ENCODE data around the gene MS4A18.
"Not testable (repeated sequence)": the region's sequence is repeated elsewhere in the genome, so short reads cannot be mapped to it uniquely, and the experiment has no call there.

The MS4A18 gene

DNA sequence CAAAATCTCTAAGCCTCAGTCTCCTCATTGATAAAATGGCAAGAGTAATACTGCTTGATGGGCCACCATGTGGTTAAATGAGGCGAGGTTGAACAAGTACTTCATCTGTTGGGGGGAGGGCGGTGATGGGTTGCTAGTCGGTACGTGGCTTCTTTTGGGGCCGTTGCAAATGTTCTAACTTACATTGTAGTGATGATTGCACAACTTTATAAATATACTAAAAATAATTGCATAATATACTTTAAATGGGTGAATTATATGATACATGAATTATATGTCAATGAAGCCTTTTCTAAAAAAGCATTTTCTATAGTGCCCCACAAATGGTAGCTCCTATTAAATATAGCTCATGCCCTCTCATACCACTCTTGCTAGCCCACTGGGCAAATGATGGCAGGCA, 18.6 kb upstream of the MS4A18 start:
- H3K4me3 ChIP-seq (ENCODE audit: low read length) = no peak overlapping the region
- H3K9me3 ChIP-seq (ENCODE audit: insufficient read depth, low read depth, low read length) = no peaks in the 10 kb centered on the region

DNA sequence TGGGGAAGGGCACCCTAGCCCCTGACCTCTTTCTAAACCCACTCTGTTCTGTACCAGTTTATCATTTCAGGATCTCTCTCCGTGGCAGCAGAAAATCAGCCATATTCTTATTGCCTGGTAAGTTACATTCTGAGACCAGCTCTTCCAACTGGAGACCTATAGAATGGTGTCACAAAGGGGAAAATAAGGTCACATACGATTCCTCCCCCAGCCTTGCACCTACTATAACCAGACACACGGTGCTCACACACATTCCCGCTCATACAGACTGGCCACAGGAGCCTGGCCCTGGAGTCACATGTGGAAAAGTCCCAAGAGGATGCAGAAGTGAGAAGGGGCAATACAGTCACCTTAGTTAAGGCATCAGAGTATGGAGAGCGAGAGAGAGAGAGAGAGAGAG, 17.6 kb upstream of the MS4A18 start:
- Histone ChIP-seq H3K27ac (ENCODE audit: low read depth, low read length) (no peak overlapping the region), H3K36me3 (ENCODE audit: insufficient read depth, low read length) (no peaks in the 10 kb centered on the region)
- 93% methylated on average over 5 of the region's 5 CpGs for WGBS

More for the DNA sequence above, 18.6 kb upstream of the MS4A18 start:
- Histone ChIP-seq H3K27ac (ENCODE audit: low read depth, low read length) (no peak overlapping the region), H3K27me3 (ENCODE audit: insufficient read depth, low read length) (no peaks in the 10 kb centered on the region; the same call in 1 of the 2 replicates), H3K4me1 (ENCODE audit: insufficient read depth, low read length) (peaks cover 2% of the 10 kb centered on the region; the same call in 1 of the 2 replicates), H3K9ac (ENCODE audit: low read depth, low read length) (no peak overlapping the region), H3K36me3 (ENCODE audit: insufficient read depth, low read length) (no peaks in the 10 kb centered on the region)
- WGBS = 96% methylated on average over 4 of the region's 5 CpGs

GRCh38 chr11:60710482-60710881, 14.0 kb upstream of the MS4A18 start:
- H3K4me3 ChIP-seq (ENCODE audit: low read length) = no peak overlapping the region
- no peak overlapping the region for H3K9ac ChIP-seq (ENCODE audit: low read depth, low read length)
- H3K27me3 ChIP-seq (ENCODE audit: insufficient read depth, low read length) = no peaks in the 10 kb centered on the region; the same call in 1 of the 2 replicates
- no peak overlapping the region for H3K27ac ChIP-seq (ENCODE audit: low read depth, low read length)
- H3K4me1 ChIP-seq (ENCODE audit: insufficient read depth, low read length) = no peaks in the 10 kb centered on the region
- WGBS = 69% methylated on average over 4 of the region's 4 CpGs
- H3K9me3 ChIP-seq (ENCODE audit: insufficient read depth, low read depth, low read length) = no peaks in the 10 kb centered on the region
- H3K36me3 ChIP-seq (ENCODE audit: insufficient read depth, low read length) = no peaks in the 10 kb centered on the region

More for the DNA sequence above, 17.6 kb upstream of the MS4A18 start:
- Histone ChIP-seq H3K4me1 (ENCODE audit: insufficient read depth, low read length) (no peaks in the 10 kb centered on the region), H3K9me3 (ENCODE audit: insufficient read depth, low read depth, low read length) (no peaks in the 10 kb centered on the region), H3K9ac (ENCODE audit: low read depth, low read length) (no peak overlapping the region), H3K27me3 (ENCODE audit: insufficient read depth, low read length) (no peaks in the 10 kb centered on the region; the same call in 1 of the 2 replicates), H3K4me3 (ENCODE audit: low read length) (no peak overlapping the region)

DNA sequence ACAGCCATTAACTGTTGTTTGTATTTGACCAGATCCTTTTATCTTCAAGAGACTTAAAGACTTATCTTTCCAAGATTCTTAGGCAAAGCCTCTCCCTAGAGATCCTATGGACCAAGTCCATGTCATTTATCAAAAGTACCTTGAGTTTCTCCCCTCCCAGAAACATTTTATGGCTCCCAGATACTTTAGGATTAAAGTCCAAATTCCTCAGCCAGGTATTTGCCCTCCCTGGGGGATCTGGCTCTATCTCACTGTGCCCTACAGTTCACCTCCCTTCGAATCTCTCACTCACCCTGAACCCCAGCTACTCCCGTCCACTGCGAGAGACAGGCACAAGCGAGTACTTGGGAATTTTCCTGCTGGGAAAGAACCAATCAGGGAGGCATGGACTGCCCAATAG, 13.2 kb upstream of the MS4A18 start:
- Histone ChIP-seq H3K4me1 (ENCODE audit: insufficient read depth, low read length) (no peaks in the 10 kb centered on the region), H3K27me3 (ENCODE audit: insufficient read depth, low read length) (no peaks in the 10 kb centered on the region; the same call in 1 of the 2 replicates), H3K36me3 (ENCODE audit: insufficient read depth, low read length) (no peaks in the 10 kb centered on the region), H3K27ac (ENCODE audit: low read depth, low read length) (no peak overlapping the region), H3K9ac (ENCODE audit: low read depth, low read length) (no peak overlapping the region), H3K9me3 (ENCODE audit: insufficient read depth, low read depth, low read length) (no peaks in the 10 kb centered on the region), H3K4me3 (ENCODE audit: low read length) (no peak overlapping the region)
- 96% methylated on average over 4 of the region's 4 CpGs for WGBS

GRCh38 chr11:60713423-60713822, 11.1 kb upstream of the MS4A18 start:
- H3K4me1 ChIP-seq (ENCODE audit: insufficient read depth, low read length); H3K4me3 ChIP-seq (ENCODE audit: low read length); H3K27me3 ChIP-seq (ENCODE audit: insufficient read depth, low read length); H3K27ac ChIP-seq (ENCODE audit: low read depth, low read length); H3K36me3 ChIP-seq (ENCODE audit: insufficient read depth, low read length); H3K9ac ChIP-seq (ENCODE audit: low read depth, low read length); H3K9me3 ChIP-seq (ENCODE audit: insufficient read depth, low read depth, low read length): not testable (repeated sequence)
- WGBS = 87% methylated on average over 5 of the region's 6 CpGs

DNA sequence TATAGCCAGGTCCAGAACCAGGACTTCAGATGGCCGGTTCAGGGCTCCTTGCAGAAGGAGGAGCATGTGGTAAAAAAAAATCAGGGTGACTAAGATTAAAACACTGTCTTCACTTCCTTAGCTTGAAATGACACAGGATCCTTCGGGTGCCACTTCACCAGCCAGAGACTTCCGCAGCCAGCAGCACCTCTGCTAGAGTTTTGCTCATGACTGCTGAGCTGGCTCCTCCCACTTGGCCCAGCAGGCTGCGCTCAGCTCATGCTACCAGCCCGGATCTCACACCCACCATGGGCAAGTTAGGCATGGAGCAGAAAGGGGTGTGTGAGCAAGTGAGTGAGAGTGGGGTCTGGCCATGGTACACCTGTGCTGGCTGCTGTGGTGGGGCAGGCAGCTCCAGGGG, 6.6 kb upstream of the MS4A18 start:
- Histone ChIP-seq H3K27me3 (ENCODE audit: insufficient read depth, low read length) (no peaks in the 10 kb centered on the region), H3K4me1 (ENCODE audit: insufficient read depth, low read length) (no peaks in the 10 kb centered on the region), H3K27ac (ENCODE audit: low read depth, low read length) (no peak overlapping the region), H3K9me3 (ENCODE audit: insufficient read depth, low read depth, low read length) (peaks cover 21% of the 10 kb centered on the region), H3K9ac (ENCODE audit: low read depth, low read length) (no peak overlapping the region), H3K36me3 (ENCODE audit: insufficient read depth, low read length) (no peaks in the 10 kb centered on the region), H3K4me3 (ENCODE audit: low read length) (no peak overlapping the region)
- WGBS = 93% methylated on average over 5 of the region's 5 CpGs

DNA sequence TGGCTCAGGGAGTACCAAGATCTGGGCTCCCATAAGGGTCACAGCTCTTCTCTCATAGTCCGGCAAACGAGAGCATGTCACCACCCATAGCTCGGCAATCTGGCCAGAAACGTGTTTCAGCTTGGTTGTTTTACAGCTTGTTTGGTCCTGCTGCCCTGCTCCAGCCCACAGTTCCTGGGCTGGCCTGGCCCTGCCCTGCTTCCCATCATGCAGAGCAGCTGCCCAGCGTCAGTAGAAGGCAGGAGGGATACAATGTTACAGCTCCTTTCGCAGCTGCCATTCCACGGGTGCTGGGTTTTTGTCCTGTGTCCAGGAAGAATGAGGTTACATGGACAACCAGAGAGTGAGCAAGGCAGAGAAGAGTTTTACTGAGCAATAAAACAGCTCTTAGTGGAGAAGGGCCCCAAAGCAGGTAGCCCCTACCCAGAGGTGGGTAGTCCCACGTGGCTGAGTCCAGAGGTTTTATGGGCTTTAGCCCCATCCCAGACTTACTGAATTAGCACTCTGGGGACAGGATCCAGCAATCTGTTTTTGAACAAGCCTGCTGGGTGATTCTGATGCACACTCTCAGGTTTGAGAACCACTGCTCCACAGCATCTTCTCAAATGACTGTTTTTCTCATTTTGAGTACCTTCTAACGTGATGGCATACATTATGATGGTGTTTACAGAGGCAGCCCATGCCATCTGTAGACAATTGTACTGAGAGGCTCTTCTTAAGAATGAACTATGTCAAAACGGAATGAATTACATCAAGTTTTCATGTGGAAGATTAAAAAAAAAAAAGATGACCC, 5.8 kb upstream of the MS4A18 start:
- no peak overlapping the region for H3K9ac ChIP-seq (ENCODE audit: low read depth, low read length)
- H3K27me3 ChIP-seq (ENCODE audit: insufficient read depth, low read length) = no peaks in the 10 kb centered on the region
- 92% methylated on average over 10 of the region's 10 CpGs for WGBS
- H3K9me3 ChIP-seq (ENCODE audit: insufficient read depth, low read depth, low read length) = peaks cover 21% of the 10 kb centered on the region
- no peaks in the 10 kb centered on the region for H3K36me3 ChIP-seq (ENCODE audit: insufficient read depth, low read length)
- no peak overlapping the region for H3K27ac ChIP-seq (ENCODE audit: low read depth, low read length)
- no peak overlapping the region for H3K4me3 ChIP-seq (ENCODE audit: low read length)
- no peaks in the 10 kb centered on the region for H3K4me1 ChIP-seq (ENCODE audit: insufficient read depth, low read length)

DNA sequence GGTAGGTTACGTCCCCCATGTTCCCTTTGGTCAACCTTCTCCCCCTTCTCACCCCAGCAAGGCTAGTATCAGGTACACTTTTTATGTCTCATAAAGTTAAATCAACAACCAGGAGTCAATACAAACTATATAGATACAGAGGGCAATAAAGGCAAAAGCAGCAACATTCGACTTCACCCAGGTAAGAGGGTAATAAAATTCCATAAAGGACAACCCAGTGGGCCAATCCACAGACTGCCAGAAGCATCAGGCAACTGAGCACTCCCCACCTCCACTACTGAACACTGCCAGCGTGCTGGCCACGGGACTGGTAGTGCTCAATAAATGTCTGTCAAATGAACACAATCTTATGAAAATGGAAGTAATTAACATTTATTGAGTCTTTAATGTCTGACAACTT, 5.1 kb upstream of the MS4A18 start:
- Histone ChIP-seq H3K4me1 (ENCODE audit: insufficient read depth, low read length) (no peaks in the 10 kb centered on the region), H3K9me3 (ENCODE audit: insufficient read depth, low read depth, low read length) (peaks cover 21% of the 10 kb centered on the region), H3K27me3 (ENCODE audit: insufficient read depth, low read length) (no peaks in the 10 kb centered on the region), H3K27ac (ENCODE audit: low read depth, low read length) (no peak overlapping the region), H3K9ac (ENCODE audit: low read depth, low read length) (no peak overlapping the region), H3K36me3 (ENCODE audit: insufficient read depth, low read length) (no peaks in the 10 kb centered on the region), H3K4me3 (ENCODE audit: low read length) (no peak overlapping the region)
- 89% methylated on average over 4 of the region's 4 CpGs for WGBS

- Histone ChIP-seq H3K27ac (ENCODE audit: low read depth, low read length) (no peak overlapping the region), H3K9me3 (ENCODE audit: insufficient read depth, low read depth, low read length) (peaks cover 21% of the 10 kb centered on the region), H3K36me3 (ENCODE audit: insufficient read depth, low read length) (no peaks in the 10 kb centered on the region), H3K4me3 (ENCODE audit: low read length) (no peak overlapping the region), H3K27me3 (ENCODE audit: insufficient read depth, low read length) (no peaks in the 10 kb centered on the region), H3K9ac (ENCODE audit: low read depth, low read length) (no peak overlapping the region), H3K4me1 (ENCODE audit: insufficient read depth, low read length) (no peaks in the 10 kb centered on the region)
- 80% methylated on average over 6 of the region's 6 CpGs for WGBS
Observed at GRCh38 chr11:60720460-60720859, 4.1 kb upstream of the MS4A18 start.

GRCh38 chr11:60725592-60725991, 1.1 kb downstream of the MS4A18 start:
- no peaks in the 10 kb centered on the region for H3K36me3 ChIP-seq (ENCODE audit: insufficient read depth, low read length)
- no peak overlapping the region for H3K9ac ChIP-seq (ENCODE audit: low read depth, low read length)
- H3K4me3 ChIP-seq (ENCODE audit: low read length) = no peak overlapping the region
- no peaks in the 10 kb centered on the region for H3K27me3 ChIP-seq (ENCODE audit: insufficient read depth, low read length)
- no peaks in the 10 kb centered on the region for H3K9me3 ChIP-seq (ENCODE audit: insufficient read depth, low read depth, low read length)
- H3K4me1 ChIP-seq (ENCODE audit: insufficient read depth, low read length) = no peaks in the 10 kb centered on the region
- 86% methylated on average over 1 of the region's 1 CpG for WGBS
- no peak overlapping the region for H3K27ac ChIP-seq (ENCODE audit: low read depth, low read length)

- Histone ChIP-seq H3K9ac (ENCODE audit: low read depth, low read length) (no peak overlapping the region), H3K4me1 (ENCODE audit: insufficient read depth, low read length) (no peaks in the 10 kb centered on the region), H3K36me3 (ENCODE audit: insufficient read depth, low read length) (no peaks in the 10 kb centered on the region), H3K27ac (ENCODE audit: low read depth, low read length) (no peak overlapping the region), H3K9me3 (ENCODE audit: insufficient read depth, low read depth, low read length) (no peaks in the 10 kb centered on the region), H3K27me3 (ENCODE audit: insufficient read depth, low read length) (no peaks in the 10 kb centered on the region), H3K4me3 (ENCODE audit: low read length) (no peak overlapping the region)
- 97% methylated on average over 8 of the region's 8 CpGs for WGBS
Observed at GRCh38 chr11:60731586-60731985, 7.1 kb downstream of the MS4A18 start.

DNA sequence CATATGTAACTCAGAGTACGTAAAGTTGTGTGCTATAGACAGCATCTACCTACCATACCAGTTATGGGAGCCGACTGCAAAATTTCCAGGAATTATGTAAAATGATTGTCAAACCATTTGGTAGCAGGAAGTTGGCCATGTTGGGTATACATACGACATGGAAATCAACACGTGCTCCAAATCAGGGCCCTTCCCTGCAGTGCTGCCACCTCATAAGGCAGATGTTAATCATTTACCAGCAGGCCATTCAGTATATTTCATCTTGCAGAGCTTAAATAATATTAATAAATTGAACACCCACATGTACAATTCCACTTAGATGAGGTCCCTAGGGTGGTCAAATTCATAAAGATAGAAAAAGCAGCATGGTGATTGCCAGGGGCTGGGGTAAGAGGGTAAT, 9.8 kb downstream of the MS4A18 start:
- Histone ChIP-seq H3K9me3 (ENCODE audit: insufficient read depth, low read depth, low read length) (no peaks in the 10 kb centered on the region), H3K36me3 (ENCODE audit: insufficient read depth, low read length) (no peaks in the 10 kb centered on the region), H3K4me3 (ENCODE audit: low read length) (no peak overlapping the region), H3K27ac (ENCODE audit: low read depth, low read length) (no peak overlapping the region), H3K4me1 (ENCODE audit: insufficient read depth, low read length) (no peaks in the 10 kb centered on the region), H3K27me3 (ENCODE audit: insufficient read depth, low read length) (no peaks in the 10 kb centered on the region), H3K9ac (ENCODE audit: low read depth, low read length) (no peak overlapping the region)
- WGBS = 94% methylated on average over 3 of the region's 4 CpGs

Data from HUES64 (cell line).